NCI-H1105 treated with DMSO at 0.1 percent for 48 hours (cell line): ENCODE measurements around the gene IRF3.

ENCODE experiments used
- DNase-seq: peaks from one replicate; lab custom pipeline; 2025; lab: John Stamatoyannopoulos, UW

IRF3 gene

GRCh38 chr19:49687150-49687549 is 21.5 kb upstream of the IRF3 start:
- DNase-seq, result no peak

GRCh38 chr19:49686503-49687088 is 20.9 kb upstream of the IRF3 start:
- DNase-seq, result no peak

- DNase-seq, result no peak
These were observed 20.2 kb upstream of the IRF3 start for GRCh38 chr19:49685845-49686332.

- no peak for DNase-seq
These were observed 19.4 kb upstream of the IRF3 start for GRCh38 chr19:49684983-49685553.

- no peak for DNase-seq
These were observed 18.8 kb upstream of the IRF3 start for GRCh38 chr19:49684251-49684982.

- DNase-seq, result no peak
These were observed 18.2 kb upstream of the IRF3 start for GRCh38 chr19:49683814-49684250.

- DNase-seq, result no peak
These were observed 16.6 kb upstream of the IRF3 start for GRCh38 chr19:49682274-49682673.

GRCh38 chr19:49681830-49682229 is 16.2 kb upstream of the IRF3 start:
- DNase-seq, result no peak

GRCh38 chr19:49680421-49681351 is 15.0 kb upstream of the IRF3 start:
- peak; percentile 90 for DNase-seq

- DNase-seq, result no peak
These were observed 14.2 kb upstream of the IRF3 start for GRCh38 chr19:49679771-49680413.

- no peak for DNase-seq
These were observed 13.5 kb upstream of the IRF3 start for GRCh38 chr19:49678985-49679770.

- DNase-seq, result peak; percentile 59
These were observed 12.4 kb upstream of the IRF3 start for GRCh38 chr19:49677901-49678674.

- peak; percentile 28 for DNase-seq
These were observed 11.7 kb upstream of the IRF3 start, which contains the start of gene PRMT1 for GRCh38 chr19:49677231-49677900. Gene PRMT1, plus strand, starts transcription at chr19:49677271. Its CDS starts 10 bp downstream, at chr19:49677281.

- peak; percentile 100 for DNase-seq
These were observed 11.2 kb upstream of the IRF3 start for GRCh38 chr19:49676784-49677230.

GRCh38 chr19:49676136-49676783 is 10.6 kb upstream of the IRF3 start:
- DNase-seq, result peak; percentile 87

- peak; percentile 82 for DNase-seq
These were observed 6.7 kb upstream of the IRF3 start for GRCh38 chr19:49672131-49672919.

- DNase-seq, result no peak
These were observed 3.9 kb upstream of the IRF3 start for GRCh38 chr19:49669516-49669915.

- no peak for DNase-seq
These were observed 1.8 kb upstream of the IRF3 start for GRCh38 chr19:49667473-49667872.
